HG03354 (cell line): ENCODE measurements around the gene CGB1.
"Not testable (repeated sequence)": the region's sequence is repeated elsewhere in the genome, so short reads cannot be mapped to it uniquely, and the experiment has no call there.

Experiments
- ATAC-seq: cut with Tn5 transposase; IDR thresholded peaks from one replicate; pipeline ENCODE4 v1.9.1; 2021; ENCODE audit warnings: mild to moderate bottlenecking; ENCODE audit not compliant: unreplicated experiment, poor library complexity, severe bottlenecking

The CGB1 gene

GRCh38 chr19:49025088-49025487 lies 11.6 kb downstream of the CGB1 start:
- ATAC-seq, result not testable (repeated sequence)

DNA sequence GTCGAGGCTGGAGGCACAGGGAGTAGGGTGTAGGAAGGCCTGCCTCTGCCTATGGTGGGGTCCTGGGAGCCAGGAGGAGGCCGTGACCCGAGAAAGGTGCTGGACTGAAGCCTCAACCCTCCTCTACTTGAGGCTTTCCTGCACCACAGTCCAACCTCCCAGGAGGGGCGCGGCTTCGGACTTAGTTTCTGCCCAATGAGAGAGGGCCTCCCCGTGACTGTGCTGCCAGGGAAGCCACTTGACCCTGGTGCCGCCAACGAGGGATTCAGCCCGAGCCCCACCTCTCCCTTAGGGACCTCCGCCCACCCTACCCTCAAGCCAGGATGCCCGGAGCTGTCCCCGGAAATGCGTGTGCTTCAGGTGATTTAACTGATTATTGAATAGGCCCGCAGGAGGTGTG lies 12.5 kb downstream of the CGB1 start, which contains the start of gene CGB3:
CGB3 (minus strand) TSS at position 101 of the 400 bp plus-strand sequence. CDS start 362 bp downstream, outside the sequence.
- not testable (repeated sequence) for ATAC-seq

DNA sequence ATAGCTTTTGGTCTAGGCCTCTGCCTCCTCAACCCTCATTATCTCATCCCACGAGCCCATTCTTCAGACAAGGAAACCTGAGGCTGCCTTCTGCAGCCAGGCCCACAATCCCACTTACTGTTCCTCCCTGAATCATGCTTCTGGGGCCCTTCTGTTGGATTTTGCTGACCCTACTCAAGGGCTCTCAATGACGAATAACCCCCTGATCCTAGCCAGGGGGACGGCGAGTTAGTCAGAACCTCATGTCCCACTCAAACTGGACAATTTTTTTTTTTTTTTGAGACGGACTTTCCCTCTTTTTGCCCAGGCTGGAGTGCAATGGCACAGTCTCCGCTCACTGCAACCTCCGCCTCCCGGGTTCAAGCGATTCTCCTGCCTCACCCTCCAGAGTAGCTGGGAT lies 14.6 kb downstream of the CGB1 start:
- no peak for ATAC-seq

DNA sequence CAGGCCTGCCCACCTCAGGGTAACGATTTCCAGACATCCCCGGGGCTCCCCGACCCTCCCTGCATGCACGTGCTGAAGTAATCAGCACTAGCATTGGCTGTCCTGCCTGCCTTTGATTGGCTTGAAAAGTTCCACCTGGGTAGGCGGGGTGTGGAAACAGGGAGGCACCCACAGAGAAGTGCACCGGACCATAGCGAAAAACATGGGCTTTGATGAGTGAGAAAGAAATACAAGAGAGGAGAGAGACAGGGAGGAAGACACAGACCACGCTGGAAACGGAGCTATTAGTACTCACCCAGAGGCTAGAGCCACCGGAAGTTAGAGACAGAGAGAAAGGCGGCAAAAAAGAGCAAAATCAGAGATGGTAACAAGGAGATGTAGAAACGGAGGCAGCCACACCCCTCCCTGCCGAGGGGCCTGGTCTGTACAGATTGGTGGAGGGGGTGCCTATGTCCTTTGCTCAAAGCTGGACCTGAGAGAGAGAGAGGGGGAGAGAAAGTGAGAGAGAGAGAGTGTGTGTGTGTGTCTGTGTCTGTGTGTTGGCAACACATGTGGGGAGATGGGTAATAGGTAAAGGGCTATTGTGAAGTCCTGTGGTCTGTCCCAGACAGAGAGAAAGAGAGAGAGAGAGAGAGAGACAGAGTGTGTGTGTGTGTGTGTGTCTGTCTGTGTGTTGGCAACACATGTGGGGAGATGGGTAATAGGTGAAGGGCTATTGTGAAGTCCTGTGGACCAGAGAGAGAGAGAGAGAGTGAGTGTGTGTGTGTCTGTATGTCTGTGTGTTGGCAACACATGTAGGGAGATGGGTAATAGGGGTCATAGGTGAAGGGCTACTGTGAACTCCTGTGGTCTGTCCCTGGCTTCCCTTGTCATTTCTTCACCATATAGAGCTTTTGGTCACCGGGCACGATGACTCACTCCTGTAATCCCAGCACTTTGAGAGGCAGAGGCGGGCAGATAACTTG lies 15.5 kb downstream of the CGB1 start:
- ATAC-seq, result no peak

DNA sequence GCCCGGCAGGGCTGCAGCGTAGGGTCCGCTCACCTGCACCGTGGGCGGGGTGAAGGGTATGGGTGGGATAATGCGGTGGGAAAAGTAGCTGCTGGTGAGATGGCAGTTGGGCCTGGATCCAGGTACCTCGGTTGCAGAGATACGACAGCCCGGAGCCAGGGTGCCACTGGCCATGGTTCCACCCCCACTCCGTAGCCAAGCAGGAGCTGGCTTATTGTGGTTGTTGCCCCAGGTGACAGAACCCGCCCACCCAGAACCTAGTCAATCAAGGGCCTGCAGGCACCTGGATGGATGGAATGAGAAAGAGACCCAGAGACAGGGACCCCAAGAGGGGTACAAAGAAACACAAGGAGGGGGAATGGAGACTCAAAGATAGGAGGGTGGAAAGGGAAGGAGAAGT lies 16.4 kb downstream of the CGB1 start:
- ATAC-seq, result no peak

- ATAC-seq, result no peak
These were observed 17.3 kb downstream of the CGB1 start for GRCh38 chr19:49019242-49019932.

GRCh38 chr19:49018388-49019241 lies 18.1 kb downstream of the CGB1 start:
- ATAC-seq, result not testable (repeated sequence)

DNA sequence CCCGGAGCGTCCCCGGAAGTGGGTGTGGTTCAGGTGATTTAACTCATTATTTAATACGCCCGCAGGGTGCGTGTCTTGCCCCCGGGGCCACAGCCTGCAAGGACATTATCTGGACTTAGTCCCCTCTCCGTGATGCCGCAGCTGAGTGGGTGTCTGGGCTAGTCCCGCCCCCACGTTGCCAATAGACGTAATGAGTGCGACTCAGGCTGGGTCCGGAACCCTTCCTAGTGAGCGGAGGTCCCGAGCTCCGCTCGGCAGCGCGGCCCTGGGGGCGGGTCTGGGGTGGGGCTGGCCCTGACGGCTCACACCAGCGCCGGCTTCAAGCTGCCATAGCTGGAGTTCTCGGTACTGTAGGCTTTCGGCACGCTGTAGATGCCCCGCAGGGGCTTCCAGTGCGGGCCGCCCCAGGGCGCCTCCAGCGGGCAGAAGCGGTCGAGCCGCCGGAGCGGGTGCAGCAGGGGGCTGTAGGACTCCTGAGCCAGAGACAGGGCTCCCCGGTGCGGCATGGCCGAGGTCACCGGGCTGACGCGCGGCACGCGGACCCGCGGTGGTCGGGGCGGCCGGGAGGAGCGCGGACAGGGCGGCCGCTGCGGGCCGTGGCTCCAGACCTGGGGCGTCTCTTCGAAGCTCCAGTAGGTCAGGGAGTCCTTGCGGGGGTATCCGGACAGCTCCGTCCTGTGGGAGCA lies 18.9 kb downstream of the CGB1 start:
- peak; percentile 54 for ATAC-seq

DNA sequence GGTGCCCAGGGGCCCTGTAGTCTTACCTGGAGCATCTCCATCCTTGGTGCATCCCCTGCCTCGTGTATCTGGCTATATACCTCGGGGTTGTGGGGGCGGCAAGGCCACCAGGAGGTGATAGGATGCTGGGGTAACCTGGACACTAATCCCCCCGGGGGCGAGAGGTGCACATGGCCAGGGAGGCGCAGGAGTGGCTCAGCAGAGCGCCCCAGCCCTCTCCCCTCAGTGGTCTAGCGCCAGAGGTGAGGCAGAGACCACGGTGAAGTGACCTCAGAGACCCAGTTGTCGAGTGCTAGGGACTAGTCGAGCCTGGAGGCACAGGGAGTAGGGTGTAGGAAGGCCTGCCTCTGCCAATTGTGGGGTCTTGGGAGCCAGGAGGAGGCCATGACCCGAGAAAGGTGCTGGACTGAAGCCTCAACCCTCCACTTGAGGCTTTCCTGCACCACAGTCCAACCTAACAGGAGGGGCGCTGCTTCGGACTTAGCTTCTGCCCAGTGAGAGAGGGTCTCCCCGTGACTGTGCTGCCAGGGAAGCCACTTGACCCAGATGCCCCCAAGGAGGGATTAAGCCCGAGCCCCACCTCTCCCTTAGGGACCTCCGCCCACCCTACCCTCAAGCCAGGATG lies 19.5 kb downstream of the CGB1 start, which contains the start of gene LHB:
LHB (minus strand) TSS at position 51 of the 625 bp plus-strand sequence; CDS start at position 41, 10 bp downstream.
- ATAC-seq, result no peak

DNA sequence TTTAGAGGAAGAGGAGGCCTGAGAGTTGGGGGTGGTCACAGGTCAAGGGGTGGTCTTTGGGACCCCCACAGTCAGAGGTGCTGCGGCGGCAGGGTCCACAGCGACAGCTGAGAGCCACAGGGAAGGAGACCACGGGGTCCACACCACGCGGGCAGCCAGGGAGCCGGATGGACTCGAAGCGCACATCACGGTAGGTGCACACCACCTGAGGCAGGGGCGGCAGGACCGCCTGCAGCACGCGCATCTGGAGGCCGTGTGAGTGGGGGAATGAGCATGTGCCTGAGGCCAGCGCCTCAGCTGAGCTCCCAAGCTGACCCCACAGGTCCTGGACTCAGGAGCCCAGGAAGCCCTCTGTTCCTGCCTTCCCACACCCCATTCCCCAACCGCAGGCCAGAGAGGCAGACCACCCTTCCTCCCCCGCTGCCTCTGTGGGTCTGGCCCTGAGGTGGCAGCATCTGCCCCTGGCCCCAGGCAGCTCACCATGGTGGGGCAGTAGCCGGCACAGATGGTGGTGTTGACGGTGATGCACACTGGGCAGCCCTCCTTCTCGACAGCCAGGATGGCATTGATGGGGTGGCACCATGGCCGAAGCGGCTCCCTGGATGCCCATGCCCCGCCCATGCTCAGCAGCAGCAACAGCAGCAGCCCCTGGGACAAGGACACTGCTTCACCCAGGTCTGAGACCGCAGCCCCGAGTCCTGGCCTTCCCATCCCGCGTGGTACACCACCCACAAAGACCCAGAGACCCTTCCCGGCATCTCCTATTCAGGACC lies 20.4 kb downstream of the CGB1 start:
- no peak for ATAC-seq

DNA sequence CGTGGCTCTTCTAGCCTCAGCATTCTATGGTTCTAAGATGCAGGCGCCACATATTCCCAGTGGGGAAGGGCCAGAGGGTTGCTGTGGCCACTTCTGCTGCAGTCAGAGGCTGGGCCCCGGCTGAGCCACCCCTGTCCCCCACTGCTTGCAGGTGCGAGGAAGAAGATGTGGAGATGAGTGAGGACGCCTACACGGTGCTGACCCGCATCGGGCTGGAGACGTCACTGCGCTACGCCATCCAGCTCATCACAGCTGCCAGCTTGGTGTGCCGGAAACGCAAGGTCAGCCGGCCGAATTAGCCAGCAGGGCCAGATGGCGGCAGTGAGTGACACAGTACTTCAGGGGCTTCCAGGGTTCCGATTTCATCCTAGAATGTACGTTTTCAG lies 21.8 kb downstream of the CGB1 start:
- no peak for ATAC-seq

DNA sequence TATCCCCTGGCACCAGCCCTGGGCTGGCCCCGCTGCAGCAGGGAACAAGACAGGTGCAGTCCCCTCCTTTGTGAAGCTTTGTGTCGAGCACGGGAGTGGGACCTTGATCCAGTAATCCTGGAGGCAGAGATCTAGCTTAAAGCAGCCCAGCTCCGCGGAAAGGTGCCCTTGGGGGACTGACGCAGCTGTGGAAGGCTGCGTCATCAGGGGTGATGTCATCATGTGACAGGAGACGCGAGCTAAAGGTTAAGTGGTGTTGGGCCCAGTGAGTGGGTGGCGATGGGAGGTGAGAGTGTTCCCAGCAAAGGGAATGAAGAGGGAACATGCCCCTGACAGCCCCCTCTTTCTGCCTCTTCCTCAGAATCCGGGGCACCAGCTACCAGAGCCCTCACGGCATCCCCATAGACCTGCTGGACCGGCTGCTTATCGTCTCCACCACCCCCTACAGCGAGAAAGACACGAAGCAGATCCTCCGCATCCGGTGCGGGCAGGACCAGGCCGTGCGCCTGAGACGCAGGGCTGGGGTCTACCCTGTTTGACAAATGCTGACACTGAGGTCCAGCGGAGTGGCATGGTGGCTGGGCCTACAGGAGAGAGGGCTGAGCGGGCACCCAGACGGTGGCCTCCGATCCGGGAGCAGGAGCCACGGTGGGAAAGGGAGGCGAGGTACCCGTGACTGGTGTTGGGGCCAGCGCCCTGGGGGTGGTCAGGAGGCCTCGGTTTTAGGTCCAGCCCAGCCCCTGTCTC lies 22.4 kb downstream of the CGB1 start:
- no peak for ATAC-seq

DNA sequence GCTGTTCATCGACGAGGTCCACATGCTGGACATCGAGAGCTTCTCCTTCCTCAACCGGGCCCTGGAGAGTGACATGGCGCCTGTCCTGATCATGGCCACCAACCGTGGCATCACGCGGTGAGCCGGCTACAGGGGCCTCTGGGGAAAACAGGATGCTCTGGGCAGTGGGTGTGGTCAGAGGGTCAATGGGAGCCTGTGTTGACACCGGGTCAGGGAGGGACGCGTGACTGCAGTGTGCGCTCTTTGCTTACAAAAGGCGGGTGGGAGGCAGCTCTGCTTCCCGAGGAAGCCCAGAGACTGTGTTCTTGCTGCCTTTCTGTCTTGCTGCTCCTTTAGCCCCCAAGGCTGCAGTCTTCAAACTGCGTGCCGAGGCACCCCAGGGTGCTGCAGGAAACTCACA lies 25.5 kb downstream of the CGB1 start:
- ATAC-seq, result no peak

DNA sequence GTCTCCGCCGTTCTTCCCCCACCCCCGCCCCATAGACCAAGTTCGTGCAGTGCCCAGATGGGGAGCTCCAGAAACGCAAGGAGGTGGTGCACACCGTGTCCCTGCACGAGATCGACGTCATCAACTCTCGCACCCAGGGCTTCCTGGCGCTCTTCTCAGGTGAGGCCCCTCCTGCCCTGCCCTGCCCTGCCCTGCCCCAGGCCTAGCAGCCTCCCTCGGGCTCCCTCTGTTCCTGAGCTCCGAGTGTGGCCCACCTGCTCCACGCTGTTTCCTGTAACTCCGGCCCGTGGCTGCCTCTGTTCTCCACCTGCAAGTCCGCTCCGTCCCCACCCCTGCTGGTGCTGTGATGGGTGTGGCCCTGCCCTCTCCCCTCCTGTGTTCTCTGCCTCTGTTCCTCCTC lies 26.2 kb downstream of the CGB1 start:
- no peak for ATAC-seq

DNA sequence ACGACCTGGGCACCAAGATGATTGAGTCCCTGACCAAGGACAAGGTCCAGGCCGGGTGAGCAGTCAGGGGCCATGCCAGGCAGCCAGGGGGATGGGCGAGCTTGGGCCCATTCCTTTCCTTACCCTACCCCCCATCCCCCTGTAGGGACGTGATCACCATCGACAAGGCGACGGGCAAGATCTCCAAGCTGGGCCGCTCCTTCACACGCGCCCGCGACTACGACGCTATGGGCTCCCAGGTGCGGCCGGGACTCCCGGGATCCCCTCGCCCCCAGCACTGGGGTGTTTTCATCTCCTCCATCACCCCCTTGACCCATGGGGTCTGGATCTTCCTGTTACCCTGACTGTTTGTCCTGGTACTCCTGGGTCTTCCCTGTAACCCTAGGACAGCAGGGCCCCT lies 26.9 kb downstream of the CGB1 start:
- no peak for ATAC-seq

DNA sequence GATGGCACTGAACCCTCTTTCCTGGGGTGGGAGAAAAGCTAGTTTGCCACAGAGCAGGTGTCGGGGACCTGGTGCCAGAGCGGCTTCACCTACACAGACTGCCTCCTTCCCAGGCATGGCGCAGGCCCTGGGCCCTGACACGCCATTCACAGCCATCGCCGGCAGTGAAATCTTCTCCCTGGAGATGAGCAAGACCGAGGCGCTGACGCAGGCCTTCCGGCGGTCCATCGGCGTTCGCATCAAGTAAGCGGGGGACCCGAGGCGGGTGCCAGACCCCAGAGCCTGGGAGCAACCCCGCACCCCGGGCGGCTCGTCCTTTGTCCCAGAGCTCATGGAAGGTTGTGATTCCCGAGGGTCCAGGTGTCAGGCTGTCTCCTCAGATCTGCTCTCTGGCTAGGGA lies 29.8 kb downstream of the CGB1 start:
- ATAC-seq, result no peak

DNA sequence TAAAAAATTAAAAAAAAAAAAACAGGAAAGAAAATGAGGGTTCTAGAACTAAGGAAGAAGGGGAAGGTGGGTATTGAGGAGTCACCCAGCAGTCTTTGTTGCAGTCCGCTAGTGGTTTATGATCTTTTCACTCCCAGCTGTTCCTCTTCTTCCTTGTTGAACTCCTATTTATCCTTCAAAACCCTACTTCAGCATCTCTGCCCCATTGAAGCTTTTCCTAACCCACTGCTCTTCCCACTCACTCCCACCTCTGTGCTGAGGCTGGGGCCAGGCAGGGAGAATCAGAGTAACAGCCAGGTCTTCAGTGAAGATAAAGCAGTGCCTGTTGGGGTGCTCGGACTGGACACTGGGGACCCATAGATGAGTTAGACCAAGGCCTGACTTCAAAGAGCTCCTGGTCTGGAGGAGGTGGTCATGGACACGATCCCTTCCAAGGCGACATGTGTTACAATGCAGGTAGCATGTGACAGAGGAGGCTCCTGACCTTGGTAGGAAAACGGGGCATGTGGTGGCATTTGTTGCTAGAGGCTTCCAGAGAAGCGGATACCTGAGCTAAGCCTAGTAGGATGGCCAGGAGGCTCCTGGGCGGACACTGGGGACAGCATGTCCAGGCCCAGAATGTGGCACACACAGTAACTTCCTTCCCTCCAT lies 31.6 kb downstream of the CGB1 start:
- ATAC-seq, result no peak
